Astrocyte (in vitro differentiated cells and primary cell): Measurements from ENCODE around the gene ST3GAL2. TPM values are rescaled to one million over a fixed set of nuclear protein-coding genes. Genes with fewer than 3 reads are reported as not detected.
"Not testable (repeated sequence)": the region's sequence is repeated elsewhere in the genome, so short reads cannot be mapped to it uniquely, and the experiment has no call there.

Experiments
- DNase-seq: peaks from one replicate; pipeline ENCODE4 v3.0.0-alpha.2; 2010; ENCODE audit warnings: low read depth
- FAIRE-seq: peaks from 2 replicates; lab custom pipeline; 2011; peaks lifted over from hg19 to GRCh38; lab: Jason Lieb, UNC
- H2AFZ ChIP-seq: 2 replicates; pipeline ENCODE4 v1.6.0; 2012; ENCODE audit warnings: low read depth, low read length, inconsistent platforms
- H3K27ac ChIP-seq: 2 replicates; pipeline ENCODE4 v1.5.1; 2011; ENCODE audit warnings: low read depth, low read length, inconsistent platforms
- H3K27me3 ChIP-seq: 2 replicates; pipeline ENCODE4 v1.6.0; 2011; ENCODE audit warnings: low read length, inconsistent platforms; ENCODE audit not compliant: insufficient read depth
- H3K36me3 ChIP-seq: 2 replicates; pipeline ENCODE4 v1.5.1; 2011; ENCODE audit warnings: low read length, inconsistent platforms; ENCODE audit not compliant: insufficient read depth
- H3K4me1 ChIP-seq: 2 replicates; pipeline ENCODE4 v1.5.1; 2011; ENCODE audit warnings: low read length, inconsistent platforms; ENCODE audit not compliant: insufficient read depth
- H3K4me2 ChIP-seq: 2 replicates; pipeline ENCODE4 v1.6.0; 2012; ENCODE audit warnings: low read length, inconsistent platforms
- H3K4me3 ChIP-seq: 2 replicates; pipeline ENCODE4 v1.5.1; 2011; ENCODE audit warnings: low read depth, mild to moderate bottlenecking, low read length, inconsistent platforms; ENCODE audit not compliant: insufficient read depth
- H3K79me2 ChIP-seq: 2 replicates; pipeline ENCODE4 v1.6.0; 2012; ENCODE audit warnings: mild to moderate bottlenecking, low read length, inconsistent platforms; ENCODE audit not compliant: insufficient read depth
- H3K9ac ChIP-seq: 2 replicates; pipeline ENCODE4 v1.6.0; 2012; ENCODE audit warnings: mild to moderate bottlenecking, low read length, inconsistent platforms
- H3K9me3 ChIP-seq: 2 replicates; pipeline ENCODE4 v1.5.1; 2012; ENCODE audit warnings: low read depth, mild to moderate bottlenecking, low read length, inconsistent platforms; ENCODE audit not compliant: insufficient read depth
- H4K20me1 ChIP-seq: 2 replicates; pipeline ENCODE4 v1.6.0; 2012; ENCODE audit warnings: low read length, inconsistent platforms; ENCODE audit not compliant: insufficient read depth
- H3K27ac Mint-ChIP-seq: one replicate; pipeline ENCODE4 v1.8.0; 2021; ENCODE audit warnings: mild to moderate bottlenecking, mixed read lengths; ENCODE audit not compliant: unreplicated experiment
- H3K27me3 Mint-ChIP-seq: one replicate; pipeline ENCODE4 v1.8.0; 2021; ENCODE audit warnings: low read depth, mixed read lengths; ENCODE audit not compliant: unreplicated experiment
- H3K36me3 Mint-ChIP-seq: one replicate; pipeline ENCODE4 v1.8.0; 2021; ENCODE audit warnings: low read depth, mixed read lengths; ENCODE audit not compliant: unreplicated experiment
- H3K4me1 Mint-ChIP-seq: one replicate; pipeline ENCODE4 v1.8.0; 2021; ENCODE audit warnings: low read depth, mixed read lengths; ENCODE audit not compliant: unreplicated experiment
- H3K4me3 Mint-ChIP-seq: one replicate; pipeline ENCODE4 v1.8.0; 2021; ENCODE audit warnings: mild to moderate bottlenecking, moderate library complexity, mixed read lengths; ENCODE audit not compliant: unreplicated experiment
- H3K9me3 Mint-ChIP-seq: one replicate; pipeline ENCODE4 v1.8.0; 2021; ENCODE audit warnings: mild to moderate bottlenecking, mixed read lengths; ENCODE audit not compliant: unreplicated experiment
- CTCF ChIP-seq: IDR thresholded peaks from 2 replicates; pipeline ENCODE4 v1.5.1; 2011; ENCODE audit warnings: low read depth, mild to moderate bottlenecking, inconsistent platforms, low read length, moderate library complexity; ENCODE audit not compliant: insufficient read depth
- EZH2 ChIP-seq: IDR thresholded peaks from 2 replicates; pipeline ENCODE4 v1.6.1; 2012; ENCODE audit warnings: mild to moderate bottlenecking, low read length, inconsistent platforms; ENCODE audit not compliant: insufficient read depth
- total RNA-seq: library from RNA; stranded (reverse); gene quantifications from 2 replicates; pipeline ENCODE4 v1.2.1, GENCODE V29; 2021

The ST3GAL2 gene
- total RNA-seq, 1 donor from 2014 or later = 108 TPM

GRCh38 chr16:70388006-70388680, 50.8 kb downstream of the ST3GAL2 start:
- TF ChIP-seq EZH2 (no peak), CTCF (no peak)
- peaks cover 8% of the 10 kb centered on the region for H3K4me1 Mint-ChIP-seq
- FAIRE-seq (no peak), DNase-seq (no peak)
- H3K4me3 Mint-ChIP-seq = no peak overlapping the region
- H3K36me3 Mint-ChIP-seq = peaks cover 26% of the 10 kb centered on the region
- H3K27me3 Mint-ChIP-seq = no peaks in the 10 kb centered on the region
- Histone ChIP-seq H3K79me2 (no peaks in the 10 kb centered on the region), H3K27ac (no peak overlapping the region), H3K4me1 (peaks cover 7% of the 10 kb centered on the region), H3K4me3 (no peak overlapping the region), H4K20me1 (peaks cover 19% of the 10 kb centered on the region), H3K27me3 (no peaks in the 10 kb centered on the region), H3K9me3 (no peaks in the 10 kb centered on the region), H3K9ac (no peak overlapping the region), H3K36me3 (peaks cover 16% of the 10 kb centered on the region), H2AFZ (no peak overlapping the region), H3K4me2 (no peak overlapping the region)
- no peak overlapping the region for H3K27ac Mint-ChIP-seq
- H3K9me3 Mint-ChIP-seq = no peaks in the 10 kb centered on the region

GRCh38 chr16:70386289-70386986, 52.5 kb downstream of the ST3GAL2 start:
- H4K20me1 ChIP-seq = peaks cover 11% of the 10 kb centered on the region
- not testable (repeated sequence) for H3K4me2 ChIP-seq, H3K27ac ChIP-seq, H2AFZ ChIP-seq, H3K27me3 ChIP-seq, H3K9me3 Mint-ChIP-seq, H3K4me3 ChIP-seq, H3K79me2 ChIP-seq, H3K27me3 Mint-ChIP-seq, DNase-seq, H3K9ac ChIP-seq, FAIRE-seq, H3K4me1 Mint-ChIP-seq, H3K4me1 ChIP-seq, H3K4me3 Mint-ChIP-seq, H3K27ac Mint-ChIP-seq, H3K9me3 ChIP-seq
- H3K36me3 ChIP-seq = peaks cover 16% of the 10 kb centered on the region
- H3K36me3 Mint-ChIP-seq = peaks cover 25% of the 10 kb centered on the region

- peaks cover 13% of the 10 kb centered on the region for H3K36me3 ChIP-seq
- Mint-ChIP-seq H3K9me3 (no peaks in the 10 kb centered on the region), H3K27me3 (no peaks in the 10 kb centered on the region), H3K27ac (peak overlapping the region; percentile 62), H3K4me1 (peaks cover 8% of the 10 kb centered on the region), H3K36me3 (peaks cover 24% of the 10 kb centered on the region), H3K4me3 (no peak overlapping the region)
- H3K27me3 ChIP-seq = no peaks in the 10 kb centered on the region
- FAIRE-seq (no peak), DNase-seq (no peak)
- H3K4me1 ChIP-seq = peaks cover 21% of the 10 kb centered on the region
- H3K4me2 ChIP-seq = no peak overlapping the region
- TF ChIP-seq CTCF (no peak), EZH2 (no peak)
- H2AFZ ChIP-seq = no peak overlapping the region
- peaks cover 20% of the 10 kb centered on the region for H3K79me2 ChIP-seq
- H3K9ac ChIP-seq = no peak overlapping the region
- H3K4me3 ChIP-seq = no peak overlapping the region
- H4K20me1 ChIP-seq = peaks cover 7% of the 10 kb centered on the region
- no peak overlapping the region for H3K27ac ChIP-seq
- no peaks in the 10 kb centered on the region for H3K9me3 ChIP-seq
Measured at GRCh38 chr16:70383421-70383960, 55.4 kb downstream of the ST3GAL2 start.
